Parathyroid adenoma (tissue), 2 donors: ENCODE data around the gene ZBTB46.

Experiments used
- H2AFZ ChIP-seq: fragments of 300-600 bp; sonication (generic); one replicate; pipeline ENCODE4 v1.7.0; 2017; ENCODE audit warnings: antibody characterized with exemption, mild to moderate bottlenecking
- H3K27ac ChIP-seq: fragments of 300-600 bp; sonication (generic); one replicate; pipeline ENCODE4 v1.7.0; 2017
- H3K27me3 ChIP-seq: fragments of 300-600 bp; sonication (generic); one replicate; pipeline ENCODE4 v1.7.0; 2017; ENCODE audit warnings: low read length; ENCODE audit not compliant: control insufficient read depth, insufficient read depth
- H3K36me3 ChIP-seq: fragments of 300-600 bp; sonication (generic); one replicate; pipeline ENCODE4 v1.7.0; 2017; ENCODE audit warnings: low read length; ENCODE audit not compliant: control insufficient read depth, insufficient read depth
- H3K4me1 ChIP-seq: fragments of 300-600 bp; sonication (generic); one replicate; pipeline ENCODE4 v1.7.0; 2017; ENCODE audit warnings: control low read depth
- H3K4me2 ChIP-seq: fragments of 300-600 bp; sonication (generic); one replicate; pipeline ENCODE4 v1.7.0; 2017; ENCODE audit warnings: low read length
- H3K4me3 ChIP-seq: fragments of 300-600 bp; sonication (generic); one replicate; pipeline ENCODE4 v1.7.0; 2017; ENCODE audit warnings: low read depth, low read length
- H3K79me2 ChIP-seq: fragments of 300-600 bp; sonication (generic); one replicate; pipeline ENCODE4 v1.7.0; 2017; ENCODE audit warnings: control low read depth
- H3K9ac ChIP-seq: fragments of 300-600 bp; sonication (generic); one replicate; pipeline ENCODE4 v1.7.0; 2017; ENCODE audit warnings: mild to moderate bottlenecking
- H3K9me3 ChIP-seq: fragments of 300-600 bp; sonication (generic); one replicate; pipeline ENCODE4 v1.7.0; 2017; ENCODE audit warnings: low read length; ENCODE audit not compliant: control insufficient read depth
- TF ChIP-seq, protein P1 (sequence below): fragments of 300-600 bp; sonication (generic); IDR thresholded peaks from one replicate; pipeline ENCODE4 v1.7.0; 2017; ENCODE audit warnings: antibody characterized with exemption, mild to moderate bottlenecking
- donor health status: primary hyperparathyroidism.

Gene ZBTB46

DNA sequence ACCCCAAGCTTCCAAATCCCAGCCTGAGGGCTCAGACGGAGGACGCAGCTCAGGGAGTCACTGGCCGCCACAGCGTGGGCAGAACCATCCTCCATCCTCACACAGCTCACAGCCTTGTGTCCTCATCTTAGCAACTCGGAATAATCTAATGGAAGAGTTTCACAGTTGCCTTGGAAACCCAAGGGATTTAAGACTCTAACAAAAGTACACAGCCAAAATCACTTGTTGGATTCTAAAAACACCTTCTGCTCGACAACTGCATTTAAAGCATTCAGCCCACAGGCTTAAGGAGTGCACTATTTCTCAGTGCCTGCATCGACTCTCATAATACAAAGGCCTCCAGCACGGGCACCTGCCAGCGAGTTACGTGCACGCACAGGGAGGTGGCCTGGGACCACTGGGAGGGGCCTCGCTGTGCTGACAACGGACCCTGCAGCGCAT is 45.4 kb downstream of the ZBTB46 start:
- Histone ChIP-seq H3K27me3 (no peaks in the 10 kb centered on the region), H3K9ac (no peak overlapping the region), H3K4me3 (no peak overlapping the region), H3K79me2 (peaks cover 52% of the 10 kb centered on the region), H3K36me3 (no peaks in the 10 kb centered on the region), H3K27ac (no peak overlapping the region), H2AFZ (no peak overlapping the region), H3K4me2 (no peak overlapping the region), H3K4me1 (no peaks in the 10 kb centered on the region), H3K9me3 (no peaks in the 10 kb centered on the region)
- TF ChIP-seq, protein P1, sequence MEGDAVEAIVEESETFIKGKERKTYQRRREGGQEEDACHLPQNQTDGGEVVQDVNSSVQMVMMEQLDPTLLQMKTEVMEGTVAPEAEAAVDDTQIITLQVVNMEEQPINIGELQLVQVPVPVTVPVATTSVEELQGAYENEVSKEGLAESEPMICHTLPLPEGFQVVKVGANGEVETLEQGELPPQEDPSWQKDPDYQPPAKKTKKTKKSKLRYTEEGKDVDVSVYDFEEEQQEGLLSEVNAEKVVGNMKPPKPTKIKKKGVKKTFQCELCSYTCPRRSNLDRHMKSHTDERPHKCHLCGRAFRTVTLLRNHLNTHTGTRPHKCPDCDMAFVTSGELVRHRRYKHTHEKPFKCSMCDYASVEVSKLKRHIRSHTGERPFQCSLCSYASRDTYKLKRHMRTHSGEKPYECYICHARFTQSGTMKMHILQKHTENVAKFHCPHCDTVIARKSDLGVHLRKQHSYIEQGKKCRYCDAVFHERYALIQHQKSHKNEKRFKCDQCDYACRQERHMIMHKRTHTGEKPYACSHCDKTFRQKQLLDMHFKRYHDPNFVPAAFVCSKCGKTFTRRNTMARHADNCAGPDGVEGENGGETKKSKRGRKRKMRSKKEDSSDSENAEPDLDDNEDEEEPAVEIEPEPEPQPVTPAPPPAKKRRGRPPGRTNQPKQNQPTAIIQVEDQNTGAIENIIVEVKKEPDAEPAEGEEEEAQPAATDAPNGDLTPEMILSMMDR = no peak

DNA sequence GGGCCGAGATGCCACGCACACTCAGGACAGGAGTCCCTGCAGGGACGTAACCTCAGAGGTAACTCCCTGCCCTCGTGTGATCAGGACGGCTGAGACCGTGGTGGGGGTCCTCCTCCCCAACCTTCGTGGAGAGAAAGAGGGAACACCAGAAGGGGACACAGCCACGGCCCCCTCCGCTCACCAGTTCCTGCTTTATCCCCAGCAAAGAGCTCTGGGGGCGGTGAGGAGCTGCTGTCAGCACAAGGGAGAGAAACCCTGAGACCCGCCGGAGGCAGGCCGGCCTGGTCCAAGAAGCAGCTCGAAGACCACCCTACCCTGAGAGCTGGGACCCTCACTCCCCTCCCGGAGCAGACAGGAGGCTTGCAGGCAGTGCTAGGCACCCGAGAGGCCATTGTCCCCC is 47.1 kb downstream of the ZBTB46 start:
- Histone ChIP-seq H3K27ac (no peak overlapping the region), H3K79me2 (peaks cover 51% of the 10 kb centered on the region), H3K9me3 (no peaks in the 10 kb centered on the region), H3K27me3 (no peaks in the 10 kb centered on the region), H3K4me2 (no peak overlapping the region), H2AFZ (no peak overlapping the region), H3K9ac (no peak overlapping the region), H3K36me3 (no peaks in the 10 kb centered on the region), H3K4me1 (no peaks in the 10 kb centered on the region), H3K4me3 (no peak overlapping the region)
- TF ChIP-seq, protein P1 = no peak

DNA sequence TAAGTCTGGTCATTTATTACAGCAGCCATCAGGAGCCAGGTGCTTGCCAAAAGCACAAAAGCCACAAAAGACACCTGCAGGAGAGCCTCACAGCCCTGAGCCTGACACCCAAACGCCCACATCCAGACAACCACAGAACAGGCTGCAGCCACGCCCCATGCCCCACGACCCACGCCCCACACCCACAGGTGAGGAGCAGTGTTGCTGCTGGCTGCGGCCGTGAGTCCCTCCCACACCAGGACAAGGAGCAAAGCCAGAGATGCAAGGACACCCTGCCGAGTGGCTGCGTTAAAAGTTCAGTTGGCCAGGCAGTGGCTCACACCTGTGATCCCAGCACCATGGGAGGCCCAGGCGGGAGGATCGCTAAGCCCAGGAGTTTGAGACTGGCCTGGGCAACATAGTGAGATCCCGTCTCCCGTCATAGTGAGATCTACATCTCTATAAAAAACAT is 48.5 kb downstream of the ZBTB46 start:
- H3K9me3 ChIP-seq = no peaks in the 10 kb centered on the region
- H3K27ac ChIP-seq = no peak overlapping the region
- no peaks in the 10 kb centered on the region for H3K36me3 ChIP-seq
- peaks cover 55% of the 10 kb centered on the region for H3K79me2 ChIP-seq
- TF ChIP-seq, protein P1 = no peak
- no peaks in the 10 kb centered on the region for H3K4me1 ChIP-seq
- no peak overlapping the region for H2AFZ ChIP-seq
- H3K9ac ChIP-seq = no peak overlapping the region
- H3K4me3 ChIP-seq = no peak overlapping the region
- H3K27me3 ChIP-seq = no peaks in the 10 kb centered on the region
- no peak overlapping the region for H3K4me2 ChIP-seq

DNA sequence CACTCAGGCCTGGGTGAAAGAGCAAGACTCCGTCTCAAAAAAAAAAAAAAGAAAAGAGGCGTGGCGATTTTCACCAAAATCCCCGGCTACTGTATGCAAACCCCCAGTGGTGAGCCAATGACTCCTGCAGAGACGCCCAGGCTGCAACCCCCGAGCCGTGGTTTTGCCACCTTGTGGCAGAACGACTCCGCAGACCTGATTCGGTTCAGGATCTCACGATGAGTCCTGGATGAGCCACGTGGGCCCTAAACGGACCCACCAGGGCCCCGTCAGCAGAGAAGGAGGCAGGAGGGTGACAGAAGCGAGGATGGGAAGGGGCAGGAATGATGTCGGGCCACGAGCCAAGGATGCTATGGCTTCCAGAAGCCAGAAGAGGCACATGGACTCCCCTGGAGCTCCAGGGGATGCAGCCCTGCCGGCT is 49.0 kb downstream of the ZBTB46 start:
- H3K79me2 ChIP-seq = peaks cover 59% of the 10 kb centered on the region
- no peak overlapping the region for H3K27ac ChIP-seq
- TF ChIP-seq, protein P1 = no peak
- no peak overlapping the region for H3K4me3 ChIP-seq
- H3K4me2 ChIP-seq = no peak overlapping the region
- no peak overlapping the region for H3K9ac ChIP-seq
- no peak overlapping the region for H2AFZ ChIP-seq
- no peaks in the 10 kb centered on the region for H3K27me3 ChIP-seq
- H3K36me3 ChIP-seq = no peaks in the 10 kb centered on the region
- H3K9me3 ChIP-seq = no peaks in the 10 kb centered on the region
- H3K4me1 ChIP-seq = no peaks in the 10 kb centered on the region

DNA sequence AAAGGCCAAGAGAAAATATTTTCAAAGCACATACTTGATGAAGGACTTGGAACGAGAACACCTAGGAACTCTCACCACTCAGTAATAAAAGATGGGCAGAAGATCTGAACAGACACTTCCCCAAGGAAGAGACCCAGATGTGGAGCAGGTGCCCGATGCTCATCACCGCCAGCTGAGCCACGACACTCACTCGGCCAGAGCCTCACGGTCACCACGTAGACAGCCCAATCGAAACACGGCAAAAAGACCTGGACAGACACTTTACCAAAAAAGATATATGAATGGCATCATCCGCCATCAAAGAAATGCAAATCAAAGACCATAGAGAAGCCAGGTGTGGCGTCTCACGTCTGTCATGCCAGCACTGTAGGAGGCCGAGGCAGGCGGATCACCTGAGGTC is 49.9 kb downstream of the ZBTB46 start:
- Histone ChIP-seq H3K79me2 (peaks cover 54% of the 10 kb centered on the region), H3K27ac (no peak overlapping the region), H3K27me3 (no peaks in the 10 kb centered on the region), H3K9me3 (no peaks in the 10 kb centered on the region), H2AFZ (no peak overlapping the region), H3K4me1 (no peaks in the 10 kb centered on the region), H3K4me3 (no peak overlapping the region), H3K36me3 (no peaks in the 10 kb centered on the region), H3K4me2 (no peak overlapping the region), H3K9ac (no peak overlapping the region)
- TF ChIP-seq, protein P1 = no peak
